GM19099 (cell line): Measurements from ENCODE around the gene FAIM2.

Source experiments
- POLR2A ChIP-seq: IDR thresholded peaks from 3 replicates; pipeline ENCODE4 v1.6.1; 2011; ENCODE audit warnings: low read depth; ENCODE audit not compliant: insufficient read length; ENCODE audit errors: extremely low read depth

The FAIM2 gene

DNA sequence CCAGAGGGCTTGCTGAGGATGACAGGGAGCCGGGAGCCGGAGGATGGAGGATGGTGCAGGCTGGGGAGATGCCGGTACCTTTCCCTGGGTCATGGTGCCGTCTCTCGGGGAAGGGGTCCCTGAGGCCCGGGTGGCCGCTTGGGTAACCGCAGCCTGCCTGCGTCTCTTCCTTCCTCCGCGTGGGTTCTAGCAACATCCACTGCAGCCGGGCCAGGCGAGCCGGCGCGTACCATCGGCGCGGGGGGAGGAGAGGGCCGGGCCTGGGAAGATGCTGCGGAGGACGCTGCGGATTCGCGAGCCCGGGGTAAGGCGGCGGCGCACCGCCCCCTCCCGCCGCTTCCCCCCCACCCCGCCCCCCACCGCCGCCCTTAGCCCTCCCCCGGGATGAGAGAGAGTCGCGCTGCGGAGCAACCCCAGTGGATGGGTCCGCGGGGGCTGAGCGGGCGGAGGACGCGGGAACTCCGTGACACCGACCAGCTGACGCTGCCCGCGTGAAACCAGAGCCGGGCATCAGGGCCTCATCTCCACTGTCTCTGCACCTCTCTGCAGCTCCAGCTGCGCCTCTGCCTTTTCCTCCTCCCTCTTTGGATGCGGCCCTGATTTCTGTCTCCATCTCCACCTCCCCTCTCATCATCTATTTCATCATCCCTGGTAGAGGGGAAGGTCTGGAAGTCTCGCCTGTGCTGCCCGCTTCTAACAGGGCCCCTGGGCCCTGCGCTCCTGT lies at the start of gene FAIM2:
FAIM2 (minus strand) TSS at position 201 of the 724 bp plus-strand sequence; CDS start at position 93, 108 bp downstream.
- no peak for TF ChIP-seq POLR2A

DNA sequence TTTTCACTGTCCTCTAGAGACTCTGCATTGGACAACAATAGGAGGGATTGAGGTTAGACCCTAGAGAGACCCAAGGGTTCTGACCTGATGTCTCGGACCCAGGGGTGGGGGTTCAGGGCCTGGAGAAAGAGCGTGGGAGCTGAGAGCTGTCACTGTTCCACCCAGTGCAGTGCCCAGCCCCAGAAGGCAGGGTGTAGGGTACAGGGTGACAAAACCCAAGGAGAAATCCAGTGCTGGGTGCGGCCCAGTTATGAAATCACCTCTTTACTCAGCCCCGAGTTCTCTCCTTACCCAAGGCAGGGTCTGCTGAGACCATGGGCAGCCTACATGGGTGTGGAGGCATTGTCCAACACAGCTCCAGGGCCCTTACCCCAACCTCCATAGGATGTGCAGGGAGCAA lies 49.5 kb upstream of the FAIM2 start:
- TF ChIP-seq POLR2A: no peak

DNA sequence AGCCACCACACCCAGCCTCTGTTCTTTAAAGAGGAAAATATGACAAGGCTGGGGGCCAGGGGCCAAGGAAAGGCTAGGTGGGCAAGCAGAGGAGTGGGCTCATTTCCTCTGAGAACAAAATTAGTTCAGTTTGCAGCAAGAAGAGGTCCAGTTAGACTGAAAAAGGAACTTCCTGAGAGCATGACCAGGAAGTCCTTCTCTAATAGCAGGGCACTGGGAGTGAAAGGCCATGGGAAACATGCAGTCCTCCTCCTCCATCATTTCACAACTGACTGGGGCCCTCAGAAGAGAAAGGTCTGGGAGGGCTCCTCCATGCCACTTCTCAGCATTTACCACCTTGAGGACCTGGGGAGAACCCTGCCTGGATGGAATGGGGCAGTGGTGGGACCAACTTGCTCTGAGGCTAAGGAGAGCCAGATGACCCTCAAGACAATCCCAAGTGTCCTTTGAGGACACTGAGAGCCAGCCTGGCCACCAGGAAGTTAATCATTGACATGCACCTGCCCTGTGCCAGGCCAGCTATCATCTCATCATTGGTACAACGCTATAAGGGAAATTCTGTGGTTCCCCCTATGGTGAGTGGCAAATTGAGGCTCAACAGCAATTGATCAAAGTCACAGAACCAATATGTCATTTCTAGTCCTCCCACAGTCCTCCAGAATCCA lies 48.8 kb upstream of the FAIM2 start:
- no peak for TF ChIP-seq POLR2A

DNA sequence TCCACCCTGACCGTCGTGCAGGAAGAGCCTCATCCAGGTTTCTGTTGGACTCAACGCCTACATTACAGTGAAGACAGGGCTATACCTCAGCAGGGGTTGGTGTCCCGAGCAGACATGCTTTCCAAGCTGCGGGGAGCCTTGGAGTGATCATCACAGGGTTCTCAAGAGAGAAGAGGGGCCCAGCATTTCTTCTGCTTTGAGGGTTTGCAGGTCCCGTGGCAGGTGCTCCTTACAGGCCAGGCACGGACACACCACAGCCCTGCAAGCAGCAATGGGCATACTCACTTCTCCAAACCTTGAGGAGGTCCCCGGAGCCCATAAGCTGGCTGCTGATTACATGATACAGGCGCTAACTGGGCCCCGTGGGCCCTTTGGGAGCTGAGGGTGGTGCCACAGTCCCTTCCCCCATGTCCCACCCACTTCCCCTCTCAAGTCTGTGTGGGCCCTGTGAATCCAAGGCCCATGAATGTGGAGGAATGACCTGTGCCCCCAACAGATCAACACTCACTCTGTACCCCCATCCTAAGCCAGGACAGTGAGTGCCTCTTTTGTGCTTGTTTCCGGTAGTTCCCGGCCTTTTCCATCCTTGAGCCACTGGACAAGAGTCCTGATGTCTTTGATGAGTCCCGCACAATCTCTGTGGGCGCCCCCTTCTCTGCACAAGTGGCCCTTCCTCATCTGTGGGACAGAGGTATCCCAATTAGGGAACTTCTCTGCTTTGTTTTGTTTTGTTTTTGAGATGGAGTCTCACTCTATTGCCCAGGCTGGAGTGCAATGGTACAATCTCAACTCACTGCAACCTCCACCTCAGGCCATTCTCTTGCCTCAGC lies 47.9 kb upstream of the FAIM2 start:
- no peak for TF ChIP-seq POLR2A

DNA sequence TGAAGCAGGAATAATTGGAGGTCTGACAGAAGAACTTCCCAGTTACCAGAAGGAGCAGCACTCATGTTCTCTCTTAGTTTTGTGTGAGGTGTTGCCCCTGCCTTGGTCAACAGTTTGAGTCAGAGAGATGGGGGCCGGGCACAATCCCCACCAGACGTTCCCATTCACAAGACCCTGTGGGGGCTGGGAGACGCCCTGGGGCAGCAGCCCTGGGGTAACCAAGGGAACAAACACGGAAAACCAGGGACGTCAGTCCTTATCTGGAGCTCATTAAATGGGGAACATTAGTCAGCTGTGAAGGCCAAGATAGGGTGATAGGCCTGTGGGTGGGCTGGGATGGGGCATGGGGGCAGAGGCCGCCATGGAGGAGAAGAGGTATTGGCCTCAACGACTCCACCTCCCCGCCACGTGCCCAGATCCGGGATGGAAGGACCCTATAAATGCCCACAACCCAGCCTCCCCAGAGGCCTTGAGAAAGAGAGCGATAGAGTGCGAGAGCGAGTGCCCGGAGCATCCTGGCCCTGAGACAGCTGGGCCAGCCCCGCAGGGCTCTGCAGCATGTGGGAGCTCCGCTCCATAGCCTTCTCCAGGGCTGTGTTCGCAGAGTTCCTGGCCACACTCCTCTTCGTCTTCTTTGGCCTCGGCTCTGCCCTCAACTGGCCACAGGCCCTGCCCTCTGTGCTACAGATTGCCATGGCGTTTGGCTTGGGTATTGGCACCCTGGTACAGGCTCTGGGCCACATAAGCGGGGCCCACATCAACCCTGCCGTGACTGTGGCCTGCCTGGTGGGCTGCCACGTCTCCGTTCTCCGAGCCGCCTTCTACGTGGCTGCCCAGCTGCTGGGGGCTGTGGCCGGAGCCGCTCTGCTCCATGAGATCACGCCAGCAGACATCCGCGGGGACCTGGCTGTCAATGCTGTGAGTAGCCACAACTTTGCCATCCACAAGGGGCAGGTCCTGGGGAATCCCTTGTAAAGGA lies 46.9 kb upstream of the FAIM2 start, which contains the start of gene AQP2:
AQP2 (plus strand) TSS at position 465 of the 979 bp plus-strand sequence; CDS start at position 559, 94 bp downstream.
- TF ChIP-seq POLR2A: no peak

DNA sequence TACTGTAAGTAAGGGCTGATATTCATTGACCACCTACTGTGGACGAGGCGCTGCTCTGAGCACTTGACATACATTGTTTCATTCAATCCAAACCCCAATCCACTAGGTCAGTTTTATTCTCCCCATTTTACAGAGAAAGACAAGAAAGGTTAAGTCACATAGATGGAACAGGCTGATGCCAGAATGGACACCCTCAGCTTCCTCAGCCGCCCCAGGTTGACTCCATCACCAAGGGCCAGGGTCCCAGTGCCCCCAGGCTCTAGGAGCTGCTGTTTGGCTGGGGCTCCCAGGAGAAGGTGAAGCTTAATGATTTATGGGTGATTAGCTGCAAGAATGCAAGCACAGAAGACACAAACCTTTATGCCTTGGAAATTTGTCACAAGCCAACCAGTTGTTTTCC lies 46.2 kb upstream of the FAIM2 start:
- no peak for TF ChIP-seq POLR2A

DNA sequence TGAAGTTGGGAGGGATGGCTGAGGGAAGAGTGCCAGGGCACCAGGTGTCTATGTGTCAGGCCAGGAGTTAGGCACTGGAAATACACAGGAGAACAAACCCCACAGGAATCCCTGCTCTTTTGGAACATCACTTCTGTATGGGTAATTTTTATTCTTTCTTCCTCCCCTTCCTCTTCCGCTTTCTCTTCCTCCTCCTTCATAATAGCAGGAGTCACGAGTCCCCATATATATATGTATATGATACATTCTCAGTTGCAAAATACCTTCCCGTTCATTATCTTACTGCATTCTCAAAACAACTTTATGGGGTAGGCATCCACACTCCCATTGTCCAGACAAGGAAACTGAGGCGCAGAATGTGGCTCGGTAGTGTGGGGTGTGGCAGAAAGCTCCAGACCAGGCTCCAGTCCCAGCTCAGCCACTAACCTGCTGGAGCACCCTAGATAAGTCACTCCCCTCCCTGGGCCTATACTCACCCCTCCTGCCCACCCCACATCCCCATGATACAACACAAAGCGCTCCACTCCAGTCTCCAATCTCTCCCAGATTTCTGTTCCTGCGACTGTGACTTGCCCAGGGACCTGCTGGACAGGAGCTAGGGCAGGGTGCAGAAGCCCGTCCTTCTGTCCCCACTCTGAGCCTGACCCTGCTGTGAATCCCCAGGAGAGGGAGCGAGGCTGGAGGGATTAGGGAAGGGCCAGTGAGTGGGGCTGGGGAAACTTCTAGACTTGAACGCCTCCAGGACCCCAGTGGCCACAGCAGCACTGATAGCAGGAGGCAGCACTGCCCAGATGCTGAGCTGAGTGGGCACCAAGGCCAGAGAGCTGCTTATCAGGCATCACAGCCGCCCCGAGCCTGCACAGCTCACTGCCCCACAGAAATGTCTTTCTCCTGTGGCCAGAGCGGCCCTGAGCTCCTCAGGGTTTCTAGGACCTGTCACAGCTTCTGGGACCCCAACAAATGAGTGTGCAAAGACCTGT lies 45.5 kb upstream of the FAIM2 start:
- TF ChIP-seq POLR2A: no peak

DNA sequence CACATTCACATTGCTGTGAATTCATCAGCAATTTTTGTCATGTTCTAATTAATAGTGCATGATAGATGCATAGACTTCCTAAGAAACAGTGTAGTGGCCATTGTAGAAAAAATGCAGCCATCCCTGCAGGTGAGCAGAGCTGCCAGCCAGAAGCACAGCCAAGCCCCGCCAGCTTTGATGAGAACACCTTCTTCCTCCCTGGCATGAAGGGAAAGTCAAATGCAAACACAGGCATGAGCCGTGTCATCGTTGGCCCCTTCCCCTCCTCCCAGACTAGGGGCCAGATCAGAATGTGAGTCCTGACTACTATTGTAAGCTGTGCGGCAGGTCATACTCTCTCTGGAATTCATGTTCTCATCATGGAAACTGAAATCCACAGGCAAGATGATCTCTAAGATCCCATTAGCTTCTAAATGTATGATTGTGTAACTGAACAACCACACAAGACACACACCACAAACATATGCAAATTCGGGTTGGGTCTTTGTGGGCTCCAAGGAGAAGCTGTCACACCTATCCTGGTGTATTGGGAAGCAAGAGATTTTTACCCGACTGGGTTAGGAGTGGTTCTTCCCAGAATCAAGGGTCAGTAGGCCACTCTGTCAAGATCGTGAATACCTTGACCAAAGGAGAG lies 44.0 kb upstream of the FAIM2 start:
- no peak for TF ChIP-seq POLR2A

DNA sequence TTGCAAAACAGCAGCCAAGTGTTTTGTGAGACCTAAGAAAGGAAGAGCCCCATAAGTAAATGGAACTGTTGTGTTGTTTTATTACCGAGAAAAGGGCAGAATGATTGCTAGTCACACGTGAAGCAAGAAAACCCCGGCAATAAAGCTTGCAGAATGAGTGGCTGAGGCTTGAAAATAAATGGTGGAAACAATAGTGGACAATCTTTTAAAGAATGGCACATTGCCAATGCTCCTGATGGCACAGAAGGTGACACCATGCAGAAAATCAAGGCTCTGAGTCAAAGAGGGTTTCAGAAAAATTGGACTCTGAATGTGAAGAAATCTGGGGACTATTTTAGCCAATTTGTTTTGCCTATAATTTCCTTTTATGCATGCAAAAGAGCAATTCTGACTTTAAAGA lies 42.8 kb upstream of the FAIM2 start:
- TF ChIP-seq POLR2A: no peak

DNA sequence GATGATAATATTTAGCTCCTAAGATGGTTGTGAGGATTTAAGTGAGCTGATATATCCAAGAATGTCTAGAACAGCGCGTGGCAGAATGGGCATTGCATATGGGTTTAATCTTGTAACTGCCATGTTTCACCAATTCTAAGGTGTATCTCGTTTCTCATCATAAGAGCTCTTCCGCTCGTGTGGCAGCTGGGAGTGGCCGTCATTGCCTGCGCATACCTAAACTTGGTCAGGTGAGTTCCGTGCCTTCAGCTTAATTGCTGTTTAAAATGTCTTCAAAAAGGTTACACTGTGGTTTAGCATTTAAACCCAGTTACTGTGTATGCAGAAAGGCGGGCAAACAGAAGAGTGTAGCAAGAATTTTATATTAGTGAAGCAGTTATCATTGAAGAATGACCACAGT lies 42.4 kb upstream of the FAIM2 start:
- no peak for TF ChIP-seq POLR2A

DNA sequence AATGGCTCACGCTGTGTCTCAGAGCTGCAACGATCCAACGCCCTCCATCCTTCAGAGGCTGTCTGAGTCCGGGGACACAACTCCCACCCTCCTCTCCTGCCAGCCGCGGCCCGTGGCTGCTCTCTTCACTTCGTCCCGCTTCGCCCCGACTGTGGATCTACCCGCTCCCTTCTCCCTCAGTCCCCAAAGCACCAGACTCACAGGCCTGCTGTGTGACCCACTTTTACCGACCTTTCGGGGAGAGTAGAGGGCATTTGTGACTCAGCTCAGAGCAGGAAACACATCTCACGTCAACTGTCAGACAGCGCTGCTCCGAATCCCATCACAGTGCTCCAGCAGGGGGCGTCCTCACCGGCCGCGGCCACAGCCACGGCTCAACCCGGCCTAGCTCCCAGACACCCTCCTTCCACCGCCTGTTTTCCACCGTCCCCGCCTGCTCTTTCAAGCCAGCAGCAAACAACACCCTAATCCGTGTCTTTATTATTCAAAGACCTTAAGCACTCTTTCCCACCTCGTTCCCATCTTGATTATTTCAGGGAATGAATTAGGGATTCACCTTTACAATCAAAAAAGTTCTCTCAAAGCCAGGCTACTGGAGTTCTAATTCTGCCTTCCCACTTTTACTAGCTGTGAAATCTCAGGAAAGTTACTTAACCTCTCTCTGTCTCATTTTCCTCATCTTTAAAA lies 41.8 kb upstream of the FAIM2 start:
- TF ChIP-seq POLR2A: no peak

DNA sequence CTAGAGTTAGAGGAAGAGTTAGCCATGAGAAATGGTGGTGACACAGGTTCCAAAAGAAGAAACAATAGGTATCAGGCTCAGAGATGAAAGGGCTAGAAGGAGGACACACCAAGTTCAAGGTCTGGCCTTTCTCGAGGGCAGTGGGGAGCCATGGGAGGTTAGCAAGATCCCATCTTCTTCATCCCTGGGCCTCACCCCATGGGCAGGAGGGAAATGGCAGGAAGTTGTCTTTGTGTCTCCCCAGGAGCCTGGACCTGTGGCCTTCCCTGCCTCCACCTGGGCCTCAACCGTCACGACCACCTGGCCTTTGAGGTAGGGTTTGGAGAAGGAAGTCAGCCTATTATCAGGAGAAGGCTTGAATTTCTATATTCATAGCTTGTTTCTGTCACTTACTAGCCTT lies 41.0 kb upstream of the FAIM2 start:
- TF ChIP-seq POLR2A: no peak
